HepG2 (cell line): ENCODE measurements around the gene SLC11A1. TPM values are rescaled to one million over a fixed set of nuclear protein-coding genes. Genes with fewer than 3 reads are reported as not detected.

Source experiments
- CBFB ChIP-seq: sonication (generic); formaldehyde crosslinking; IDR thresholded peaks from 2 replicates; pipeline ENCODE4 v1.4.0; 2020; ENCODE audit warnings: missing genetic modification reagents
- HNRNPL ChIP-seq: fragments of 200-400 bp; formaldehyde crosslinking; IDR thresholded peaks from 2 replicates; pipeline ENCODE4 v1.6.1; 2017; ENCODE audit warnings: mild to moderate bottlenecking, low read depth, low read length
- SCMH1 ChIP-seq: sonication (generic); formaldehyde crosslinking; IDR thresholded peaks from 2 replicates; pipeline ENCODE4 v1.9.0; 2021; ENCODE audit warnings: missing genetic modification reagents, mild to moderate bottlenecking, borderline replicate concordance
- SP2 ChIP-seq: sonication (generic); formaldehyde crosslinking; IDR thresholded peaks from 2 replicates; pipeline ENCODE4 v1.5.1; 2020; ENCODE audit warnings: mild to moderate bottlenecking, missing genetic modification reagents
- ZNF296 ChIP-seq: sonication (generic); formaldehyde crosslinking; conservative IDR thresholded peaks from 2 replicates; pipeline ENCODE4 v1.5.0; 2020; ENCODE audit warnings: mild to moderate bottlenecking, missing genetic modification reagents
- ZNF7 ChIP-seq: IDR thresholded peaks from 2 replicates; pipeline ENCODE4 v1.6.1; 2016; ENCODE audit warnings: missing biosample characterization, missing genetic modification reagents
- ZNF768 ChIP-seq: sonication (generic); formaldehyde crosslinking; IDR thresholded peaks from 2 replicates; pipeline ENCODE4 v1.4.0; 2020; ENCODE audit warnings: missing genetic modification reagents
- polyA plus RNA-seq, 8 experiments: library from polyadenylated mRNA; depleted of rRNA in 3 of 8; stranded (reverse) in 7 of 8; unstranded in 1 of 8; fragments of >200 nt; fragmentation: Illumina TruSeq in 4 of 8; extraction: Trizol in 4 of 8; gene quantifications; 2 replicates each; pipeline versions ENCODE4 v1.2.1 to v1.2.3, GENCODE V29; 2011 to 2016; ENCODE audit warnings: low read depth in 4 of 8, missing spikeins in 1 of 8, mixed read lengths in 1 of 8; ENCODE audit not compliant: insufficient read depth in 1 of 8
- total RNA-seq, 5 experiments: library from RNA; depleted of rRNA; stranded (reverse); fragments of >200 nt; fragmentation: Illumina TruSeq; extraction: Trizol; gene quantifications; 2 replicates each; pipeline ENCODE4 v1.2.3, GENCODE V29; 2016; ENCODE audit warnings: low read depth in 1 of 5
- TF ChIP-seq, protein P1 (sequence below): sonication (generic); formaldehyde crosslinking; IDR thresholded peaks from 2 replicates; pipeline ENCODE4 v1.5.0; 2020; ENCODE audit warnings: mild to moderate bottlenecking, missing genetic modification reagents
- TF ChIP-seq, protein P2 (sequence below): sonication (generic); formaldehyde crosslinking; IDR thresholded peaks from 2 replicates; pipeline ENCODE4 v1.4.0; 2020; ENCODE audit warnings: mild to moderate bottlenecking, missing genetic modification reagents
- TF ChIP-seq, protein P3 (sequence below): sonication (generic); formaldehyde crosslinking; IDR thresholded peaks from one replicate; pipeline ENCODE4 v1.5.1; 2020; ENCODE audit warnings: mild to moderate bottlenecking, missing genetic modification reagents; ENCODE audit errors: not compliant biosample characterization
- TF ChIP-seq, protein P4 (sequence below): sonication (generic); formaldehyde crosslinking; IDR thresholded peaks from 2 replicates; pipeline ENCODE4 v1.8.0; 2022; ENCODE audit warnings: missing genetic modification reagents, mild to moderate bottlenecking, moderate library complexity, borderline replicate concordance
- TF ChIP-seq, protein P5 (sequence below): IDR thresholded peaks from 2 replicates; pipeline ENCODE4 v1.6.1; 2018; ENCODE audit warnings: missing genetic modification reagents

Gene SLC11A1
- total and polyA plus RNA-seq, 2 of the 13 experiments (the other 11 are each of a cell fraction or from before 2014, with no cell fraction given) = 0.33 to 2.3 TPM

DNA sequence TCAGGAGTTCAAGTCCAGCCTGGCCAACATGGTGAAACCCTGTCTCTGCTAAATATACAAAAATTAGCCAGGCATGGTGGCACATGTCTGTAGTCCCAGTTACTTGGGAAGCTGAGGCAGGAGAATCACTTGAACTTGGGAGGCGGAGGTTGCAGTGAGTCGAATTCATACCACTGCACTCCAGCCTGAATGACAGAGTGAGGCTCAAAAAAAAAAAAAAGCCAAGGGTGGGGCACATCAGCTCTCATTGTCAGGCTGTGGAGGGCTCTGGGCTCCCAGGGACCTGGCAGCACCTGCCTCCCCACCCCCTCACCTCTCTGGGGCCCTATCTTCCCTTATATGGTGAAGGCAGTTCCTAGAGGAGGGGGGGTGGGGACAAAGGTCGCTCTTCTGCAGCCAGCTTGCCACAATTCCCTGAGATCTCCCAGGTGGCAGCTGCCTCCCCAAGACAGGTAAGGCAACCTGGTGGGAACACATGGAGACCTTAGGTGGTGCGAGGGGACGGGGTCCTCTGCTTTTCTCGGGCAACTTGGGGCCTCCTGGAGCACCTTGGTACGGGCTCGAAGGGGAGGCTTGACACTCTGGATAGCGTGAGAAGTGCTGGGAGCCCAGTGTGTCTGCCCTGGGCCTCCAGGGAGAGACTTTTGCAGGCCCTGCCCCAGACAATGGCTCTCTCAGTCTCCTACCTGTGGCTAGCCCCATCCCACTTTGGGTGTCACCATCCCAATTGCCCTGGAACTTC is 36.8 kb downstream of the SLC11A1 start, which contains the start of gene VIL1 (continued):
- TF ChIP-seq, protein P1, sequence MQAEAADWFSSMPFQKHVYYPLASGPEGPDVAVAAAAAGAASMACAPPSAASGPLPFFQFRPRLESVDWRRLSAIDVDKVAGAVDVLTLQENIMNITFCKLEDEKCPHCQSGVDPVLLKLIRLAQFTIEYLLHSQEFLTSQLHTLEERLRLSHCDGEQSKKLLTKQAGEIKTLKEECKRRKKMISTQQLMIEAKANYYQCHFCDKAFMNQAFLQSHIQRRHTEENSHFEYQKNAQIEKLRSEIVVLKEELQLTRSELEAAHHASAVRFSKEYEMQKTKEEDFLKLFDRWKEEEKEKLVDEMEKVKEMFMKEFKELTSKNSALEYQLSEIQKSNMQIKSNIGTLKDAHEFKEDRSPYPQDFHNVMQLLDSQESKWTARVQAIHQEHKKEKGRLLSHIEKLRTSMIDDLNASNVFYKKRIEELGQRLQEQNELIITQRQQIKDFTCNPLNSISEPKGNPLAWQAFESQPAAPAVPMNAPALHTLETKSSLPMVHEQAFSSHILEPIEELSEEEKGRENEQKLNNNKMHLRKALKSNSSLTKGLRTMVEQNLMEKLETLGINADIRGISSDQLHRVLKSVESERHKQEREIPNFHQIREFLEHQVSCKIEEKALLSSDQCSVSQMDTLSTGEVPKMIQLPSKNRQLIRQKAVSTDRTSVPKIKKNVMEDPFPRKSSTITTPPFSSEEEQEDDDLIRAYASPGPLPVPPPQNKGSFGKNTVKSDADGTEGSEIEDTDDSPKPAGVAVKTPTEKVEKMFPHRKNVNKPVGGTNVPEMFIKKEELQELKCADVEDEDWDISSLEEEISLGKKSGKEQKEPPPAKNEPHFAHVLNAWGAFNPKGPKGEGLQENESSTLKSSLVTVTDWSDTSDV (CRISPR knock-in tag) = 0 out of 2 replicates have a peak, but pooled peaks have one; percentile 59
- TF ChIP-seq SCMH1 = no peak
- no peak for TF ChIP-seq ZNF296
- TF ChIP-seq, protein P2, sequence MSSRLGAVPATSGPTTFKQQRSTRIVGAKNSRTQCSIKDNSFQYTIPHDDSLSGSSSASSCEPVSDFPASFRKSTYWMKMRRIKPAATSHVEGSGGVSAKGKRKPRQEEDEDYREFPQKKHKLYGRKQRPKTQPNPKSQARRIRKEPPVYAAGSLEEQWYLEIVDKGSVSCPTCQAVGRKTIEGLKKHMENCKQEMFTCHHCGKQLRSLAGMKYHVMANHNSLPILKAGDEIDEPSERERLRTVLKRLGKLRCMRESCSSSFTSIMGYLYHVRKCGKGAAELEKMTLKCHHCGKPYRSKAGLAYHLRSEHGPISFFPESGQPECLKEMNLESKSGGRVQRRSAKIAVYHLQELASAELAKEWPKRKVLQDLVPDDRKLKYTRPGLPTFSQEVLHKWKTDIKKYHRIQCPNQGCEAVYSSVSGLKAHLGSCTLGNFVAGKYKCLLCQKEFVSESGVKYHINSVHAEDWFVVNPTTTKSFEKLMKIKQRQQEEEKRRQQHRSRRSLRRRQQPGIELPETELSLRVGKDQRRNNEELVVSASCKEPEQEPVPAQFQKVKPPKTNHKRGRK (CRISPR knock-in tag) = no peak
- peak; percentile 35; the same call in 1 of the 2 replicates for TF ChIP-seq CBFB (CRISPR knock-in tag)
- TF ChIP-seq ZNF7 (CRISPR knock-in tag) = 0 out of 2 replicates have a peak, but pooled peaks have one; percentile 32
- TF ChIP-seq HNRNPL = peak; percentile 59; the same call in 1 of the 2 replicates
- TF ChIP-seq, protein P3, sequence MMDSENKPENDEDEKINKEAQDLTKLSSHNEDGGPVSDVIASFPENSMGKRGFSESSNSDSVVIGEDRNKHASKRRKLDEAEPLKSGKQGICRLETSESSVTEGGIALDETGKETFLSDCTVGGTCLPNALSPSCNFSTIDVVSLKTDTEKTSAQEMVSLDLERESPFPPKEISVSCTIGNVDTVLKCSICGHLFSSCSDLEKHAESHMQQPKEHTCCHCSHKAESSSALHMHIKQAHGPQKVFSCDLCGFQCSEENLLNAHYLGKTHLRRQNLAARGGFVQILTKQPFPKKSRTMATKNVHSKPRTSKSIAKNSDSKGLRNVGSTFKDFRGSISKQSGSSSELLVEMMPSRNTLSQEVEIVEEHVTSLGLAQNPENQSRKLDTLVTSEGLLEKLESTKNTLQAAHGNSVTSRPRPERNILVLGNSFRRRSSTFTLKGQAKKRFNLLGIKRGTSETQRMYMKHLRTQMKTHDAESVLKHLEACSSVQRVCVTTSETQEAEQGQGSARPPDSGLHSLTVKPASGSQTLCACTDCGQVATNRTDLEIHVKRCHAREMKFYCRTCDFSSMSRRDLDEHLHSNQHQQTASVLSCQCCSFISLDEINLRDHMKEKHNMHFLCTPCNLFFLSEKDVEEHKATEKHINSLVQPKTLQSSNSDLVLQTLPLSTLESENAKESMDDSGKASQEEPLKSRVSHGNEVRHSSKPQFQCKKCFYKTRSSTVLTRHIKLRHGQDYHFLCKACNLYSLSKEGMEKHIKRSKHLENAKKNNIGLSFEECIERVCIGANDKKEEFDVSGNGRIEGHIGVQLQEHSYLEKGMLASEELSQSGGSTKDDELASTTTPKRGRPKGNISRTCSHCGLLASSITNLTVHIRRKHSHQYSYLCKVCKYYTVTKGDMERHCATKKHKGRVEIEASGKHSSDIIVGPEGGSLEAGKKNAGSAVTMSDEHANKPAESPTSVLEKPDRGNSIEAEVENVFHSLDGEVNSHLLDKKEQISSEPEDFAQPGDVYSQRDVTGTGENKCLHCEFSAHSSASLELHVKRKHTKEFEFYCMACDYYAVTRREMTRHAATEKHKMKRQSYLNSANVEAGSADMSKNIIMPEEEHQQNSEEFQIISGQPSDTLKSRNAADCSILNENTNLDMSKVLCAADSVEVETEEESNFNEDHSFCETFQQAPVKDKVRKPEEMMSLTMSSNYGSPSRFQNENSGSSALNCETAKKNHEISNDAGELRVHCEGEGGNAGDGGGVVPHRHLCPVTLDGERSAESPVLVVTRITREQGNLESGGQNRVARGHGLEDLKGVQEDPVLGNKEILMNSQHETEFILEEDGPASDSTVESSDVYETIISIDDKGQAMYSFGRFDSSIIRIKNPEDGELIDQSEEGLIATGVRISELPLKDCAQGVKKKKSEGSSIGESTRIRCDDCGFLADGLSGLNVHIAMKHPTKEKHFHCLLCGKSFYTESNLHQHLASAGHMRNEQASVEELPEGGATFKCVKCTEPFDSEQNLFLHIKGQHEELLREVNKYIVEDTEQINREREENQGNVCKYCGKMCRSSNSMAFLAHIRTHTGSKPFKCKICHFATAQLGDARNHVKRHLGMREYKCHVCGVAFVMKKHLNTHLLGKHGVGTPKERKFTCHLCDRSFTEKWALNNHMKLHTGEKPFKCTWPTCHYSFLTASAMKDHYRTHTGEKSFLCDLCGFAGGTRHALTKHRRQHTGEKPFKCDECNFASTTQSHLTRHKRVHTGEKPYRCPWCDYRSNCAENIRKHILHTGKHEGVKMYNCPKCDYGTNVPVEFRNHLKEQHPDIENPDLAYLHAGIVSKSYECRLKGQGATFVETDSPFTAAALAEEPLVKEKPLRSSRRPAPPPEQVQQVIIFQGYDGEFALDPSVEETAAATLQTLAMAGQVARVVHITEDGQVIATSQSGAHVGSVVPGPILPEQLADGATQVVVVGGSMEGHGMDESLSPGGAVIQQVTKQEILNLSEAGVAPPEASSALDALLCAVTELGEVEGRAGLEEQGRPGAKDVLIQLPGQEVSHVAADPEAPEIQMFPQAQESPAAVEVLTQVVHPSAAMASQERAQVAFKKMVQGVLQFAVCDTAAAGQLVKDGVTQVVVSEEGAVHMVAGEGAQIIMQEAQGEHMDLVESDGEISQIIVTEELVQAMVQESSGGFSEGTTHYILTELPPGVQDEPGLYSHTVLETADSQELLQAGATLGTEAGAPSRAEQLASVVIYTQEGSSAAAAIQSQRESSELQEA (CRISPR knock-in tag) = peak; percentile 56
- no peak for TF ChIP-seq ZNF768 (CRISPR knock-in tag)
- TF ChIP-seq SP2 (CRISPR knock-in tag) = no peak
- TF ChIP-seq, protein P4, sequence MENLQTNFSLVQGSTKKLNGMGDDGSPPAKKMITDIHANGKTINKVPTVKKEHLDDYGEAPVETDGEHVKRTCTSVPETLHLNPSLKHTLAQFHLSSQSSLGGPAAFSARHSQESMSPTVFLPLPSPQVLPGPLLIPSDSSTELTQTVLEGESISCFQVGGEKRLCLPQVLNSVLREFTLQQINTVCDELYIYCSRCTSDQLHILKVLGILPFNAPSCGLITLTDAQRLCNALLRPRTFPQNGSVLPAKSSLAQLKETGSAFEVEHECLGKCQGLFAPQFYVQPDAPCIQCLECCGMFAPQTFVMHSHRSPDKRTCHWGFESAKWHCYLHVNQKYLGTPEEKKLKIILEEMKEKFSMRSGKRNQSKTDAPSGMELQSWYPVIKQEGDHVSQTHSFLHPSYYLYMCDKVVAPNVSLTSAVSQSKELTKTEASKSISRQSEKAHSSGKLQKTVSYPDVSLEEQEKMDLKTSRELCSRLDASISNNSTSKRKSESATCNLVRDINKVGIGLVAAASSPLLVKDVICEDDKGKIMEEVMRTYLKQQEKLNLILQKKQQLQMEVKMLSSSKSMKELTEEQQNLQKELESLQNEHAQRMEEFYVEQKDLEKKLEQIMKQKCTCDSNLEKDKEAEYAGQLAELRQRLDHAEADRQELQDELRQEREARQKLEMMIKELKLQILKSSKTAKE = no peak
- TF ChIP-seq, protein P5, sequence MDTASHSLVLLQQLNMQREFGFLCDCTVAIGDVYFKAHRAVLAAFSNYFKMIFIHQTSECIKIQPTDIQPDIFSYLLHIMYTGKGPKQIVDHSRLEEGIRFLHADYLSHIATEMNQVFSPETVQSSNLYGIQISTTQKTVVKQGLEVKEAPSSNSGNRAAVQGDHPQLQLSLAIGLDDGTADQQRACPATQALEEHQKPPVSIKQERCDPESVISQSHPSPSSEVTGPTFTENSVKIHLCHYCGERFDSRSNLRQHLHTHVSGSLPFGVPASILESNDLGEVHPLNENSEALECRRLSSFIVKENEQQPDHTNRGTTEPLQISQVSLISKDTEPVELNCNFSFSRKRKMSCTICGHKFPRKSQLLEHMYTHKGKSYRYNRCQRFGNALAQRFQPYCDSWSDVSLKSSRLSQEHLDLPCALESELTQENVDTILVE = no peak; the same call in none of the 2 replicates
